ENCODE measurements around the gene HIF3A. TPM values are rescaled to one million over a fixed set of nuclear protein-coding genes. Genes with fewer than 3 reads are reported as not detected.
"Not testable (repeated sequence)": the region's sequence is repeated elsewhere in the genome, so short reads cannot be mapped to it uniquely, and the experiment has no call there.

HIF3A gene
- total RNA-seq, 4 donors from 2014 or later: 49.1 to 88.3 (median 66.0) TPM

GRCh38 chr19:46317339-46317738, 20.5 kb downstream of the HIF3A start:
- WGBS, 2 donors: 79 to 94% methylated on average over 2 of the region's 2 CpGs
- TF ChIP-seq POLR2A (IDR thresholded peaks at IDR 0.05): no peak
- TF ChIP-seq, protein P1, sequence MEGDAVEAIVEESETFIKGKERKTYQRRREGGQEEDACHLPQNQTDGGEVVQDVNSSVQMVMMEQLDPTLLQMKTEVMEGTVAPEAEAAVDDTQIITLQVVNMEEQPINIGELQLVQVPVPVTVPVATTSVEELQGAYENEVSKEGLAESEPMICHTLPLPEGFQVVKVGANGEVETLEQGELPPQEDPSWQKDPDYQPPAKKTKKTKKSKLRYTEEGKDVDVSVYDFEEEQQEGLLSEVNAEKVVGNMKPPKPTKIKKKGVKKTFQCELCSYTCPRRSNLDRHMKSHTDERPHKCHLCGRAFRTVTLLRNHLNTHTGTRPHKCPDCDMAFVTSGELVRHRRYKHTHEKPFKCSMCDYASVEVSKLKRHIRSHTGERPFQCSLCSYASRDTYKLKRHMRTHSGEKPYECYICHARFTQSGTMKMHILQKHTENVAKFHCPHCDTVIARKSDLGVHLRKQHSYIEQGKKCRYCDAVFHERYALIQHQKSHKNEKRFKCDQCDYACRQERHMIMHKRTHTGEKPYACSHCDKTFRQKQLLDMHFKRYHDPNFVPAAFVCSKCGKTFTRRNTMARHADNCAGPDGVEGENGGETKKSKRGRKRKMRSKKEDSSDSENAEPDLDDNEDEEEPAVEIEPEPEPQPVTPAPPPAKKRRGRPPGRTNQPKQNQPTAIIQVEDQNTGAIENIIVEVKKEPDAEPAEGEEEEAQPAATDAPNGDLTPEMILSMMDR (IDR thresholded peaks at IDR 0.05): no peak
- DNase-seq: no peak
- intact Hi-C loops (cut with DNase I): no loop called here
- Histone ChIP-seq H3K4me1 (no peaks in the 10 kb centered on the region), H3K4me3 (replicated peaks in 1 of 3) (no peak overlapping the region), H3K36me3 (peaks cover 0 to under 1% of the 10 kb centered on the region in 2 donors), H3K27me3 (no peaks in the 10 kb centered on the region), H3K27ac (no peak overlapping the region), H3K9me3 (no peaks in the 10 kb centered on the region)

- 91 to 94% methylated on average over 6 of the region's 6 CpGs for WGBS, 2 donors
- no peak overlapping the region for H3K27ac ChIP-seq
- TF ChIP-seq, protein P1 (IDR thresholded peaks at IDR 0.05): no peak
- TF ChIP-seq POLR2A (IDR thresholded peaks at IDR 0.05): no peak
Observed at GRCh38 chr19:46319613-46320012, 22.8 kb downstream of the HIF3A start.

GRCh38 chr19:46320559-46320958, 23.7 kb downstream of the HIF3A start:
- no peaks in the 10 kb centered on the region for H3K9me3 ChIP-seq
- no peaks in the 10 kb centered on the region for H3K27me3 ChIP-seq
- intact Hi-C loops (cut with DNase I): no loop called here
- H3K4me3 ChIP-seq (replicated peaks in 1 of 3): no peak overlapping the region
- no peak for TF ChIP-seq POLR2A (IDR thresholded peaks at IDR 0.05)
- TF ChIP-seq, protein P1 (IDR thresholded peaks at IDR 0.05): no peak
- no peak for DNase-seq
- peaks cover 0 to 4% of the 10 kb centered on the region in 2 donors for H3K36me3 ChIP-seq
- no peak overlapping the region for H3K27ac ChIP-seq
- no peaks in the 10 kb centered on the region for H3K4me1 ChIP-seq
- WGBS, 2 donors: 95 to 97% methylated on average over 4 to 5 of the region's 5 CpGs

More at GRCh38 chr19:46319613-46320012, 22.8 kb downstream of the HIF3A start:
- no peaks in the 10 kb centered on the region for H3K36me3 ChIP-seq
- intact Hi-C loops (cut with DNase I): no loop called here
- H3K9me3 ChIP-seq: no peaks in the 10 kb centered on the region
- no peak for DNase-seq
- H3K27me3 ChIP-seq: no peaks in the 10 kb centered on the region
- H3K4me3 ChIP-seq (replicated peaks in 1 of 3): no peak overlapping the region
- H3K4me1 ChIP-seq: no peaks in the 10 kb centered on the region

DNA sequence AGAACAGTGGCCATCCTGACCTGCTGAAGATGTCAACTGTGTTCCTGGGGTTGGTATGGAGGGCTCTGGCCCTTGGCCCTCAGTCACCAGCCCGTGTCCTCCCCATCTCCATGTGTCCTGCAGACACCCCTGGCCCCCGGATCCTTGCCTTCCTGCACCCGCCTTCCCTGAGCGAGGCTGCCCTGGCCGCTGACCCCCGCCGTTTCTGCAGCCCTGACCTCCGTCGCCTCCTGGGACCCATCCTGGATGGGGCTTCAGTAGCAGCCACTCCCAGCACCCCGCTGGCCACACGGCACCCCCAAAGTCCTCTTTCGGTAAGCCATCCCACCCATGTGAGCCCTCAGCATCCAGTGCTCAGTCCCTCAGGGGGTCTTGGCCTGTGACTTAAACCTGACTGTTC, 24.8 kb downstream of the HIF3A start:
- no peak overlapping the region for H3K27ac ChIP-seq
- DNase-seq: no peak
- H3K9me3 ChIP-seq: no peaks in the 10 kb centered on the region
- no peak overlapping the region for H3K4me3 ChIP-seq (replicated peaks in 1 of 3)
- H3K27me3 ChIP-seq: no peaks in the 10 kb centered on the region
- WGBS, 2 donors: 94 to 97% methylated on average over 10 to 12 of the region's 12 CpGs
- H3K36me3 ChIP-seq: peaks cover 0 to 10% of the 10 kb centered on the region in 2 donors
- intact Hi-C loops (cut with DNase I): no loop called here
- TF ChIP-seq POLR2A (IDR thresholded peaks at IDR 0.05): no peak
- TF ChIP-seq, protein P1 (IDR thresholded peaks at IDR 0.05): no peak
- H3K4me1 ChIP-seq: no peaks in the 10 kb centered on the region

GRCh38 chr19:46323227-46323626, 26.4 kb downstream of the HIF3A start:
- H3K27me3 ChIP-seq; H3K27ac ChIP-seq; H3K9me3 ChIP-seq; H3K4me1 ChIP-seq; intact Hi-C loops (cut with DNase I); H3K4me3 ChIP-seq (replicated peaks in 1 of 3); DNase-seq: not testable (repeated sequence)
- H3K36me3 ChIP-seq: peaks cover 0 to 10% of the 10 kb centered on the region in 2 donors
- WGBS, 2 donors: 90 to 94% methylated on average over 9 of the region's 9 CpGs

DNA sequence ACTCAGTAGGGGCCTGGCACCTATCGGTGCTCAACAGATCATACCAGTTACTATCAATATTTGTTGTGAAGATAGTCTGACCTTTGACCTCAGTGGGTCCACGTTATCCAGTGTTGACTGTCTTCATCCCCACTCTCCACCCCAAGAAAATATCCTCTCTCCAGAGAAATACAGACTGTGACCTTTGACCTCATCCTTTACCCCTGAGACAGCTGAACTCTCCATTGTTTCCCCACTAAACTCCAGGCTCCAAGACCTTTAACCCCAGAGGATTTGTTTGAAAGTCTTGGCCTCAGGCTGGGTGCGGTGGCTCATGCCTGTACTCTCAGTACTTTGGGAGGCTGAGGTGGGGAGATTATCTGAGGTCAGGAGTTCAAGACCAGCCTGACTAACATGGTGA, 27.4 kb downstream of the HIF3A start:
- intact Hi-C loops (cut with DNase I): no loop called here
- TF ChIP-seq, protein P1 (IDR thresholded peaks at IDR 0.05): no peak
- no peak for TF ChIP-seq POLR2A (IDR thresholded peaks at IDR 0.05)
- no peaks in the 10 kb centered on the region for H3K9me3 ChIP-seq
- H3K27ac ChIP-seq: no peak overlapping the region
- WGBS, 2 donors: 80 to 87% methylated on average over 3 of the region's 3 CpGs
- H3K4me1 ChIP-seq: no peaks in the 10 kb centered on the region
- H3K27me3 ChIP-seq: no peaks in the 10 kb centered on the region
- peaks cover 7 to 10% of the 10 kb centered on the region in 2 donors for H3K36me3 ChIP-seq
- DNase-seq: no peak
- H3K4me3 ChIP-seq (replicated peaks in 1 of 3): no peak overlapping the region

Measured in thyroid gland (tissue), 4 donors.